ENCODE measurements around the gene NIN.

The NIN gene

DNA sequence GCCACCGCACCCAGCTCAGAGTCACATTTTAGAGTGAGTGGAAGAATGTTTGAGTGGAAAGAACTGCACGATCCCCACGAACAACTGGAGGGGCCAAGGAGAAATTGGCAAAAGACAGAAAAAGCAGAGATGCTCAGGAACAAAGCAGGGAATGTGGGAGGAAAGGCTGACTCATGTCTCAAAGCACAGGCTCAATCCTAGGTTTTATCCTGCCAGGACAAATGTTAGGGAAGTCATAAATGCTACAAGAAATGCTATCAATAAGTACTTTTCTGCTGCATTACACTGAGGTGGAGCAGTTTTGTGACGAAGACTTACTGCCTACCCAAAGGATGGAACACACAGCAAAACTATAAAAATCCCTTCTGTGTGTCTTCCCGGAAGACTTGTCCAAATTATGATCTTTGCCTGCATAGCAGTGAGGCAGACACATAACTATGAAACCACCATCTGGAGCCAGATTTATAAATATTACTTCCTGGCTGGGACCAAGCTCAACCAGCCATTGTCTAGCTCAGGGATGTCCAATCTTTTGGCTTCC is 26.7 kb downstream of the NIN start:
- H3K4me1 ChIP-seq (ENCODE audit: control insufficient read depth, insufficient read depth, low read length, unreplicated experiment), result peaks cover 39% of the 10 kb centered on the region
- H3K79me2 ChIP-seq (ENCODE audit: control insufficient read depth, insufficient read depth, low read length, unreplicated experiment), result no peaks in the 10 kb centered on the region
- H3K36me3 ChIP-seq (ENCODE audit: insufficient read depth, low read length), result no peaks in the 10 kb centered on the region; the same call in 1 of the 2 replicates

DNA sequence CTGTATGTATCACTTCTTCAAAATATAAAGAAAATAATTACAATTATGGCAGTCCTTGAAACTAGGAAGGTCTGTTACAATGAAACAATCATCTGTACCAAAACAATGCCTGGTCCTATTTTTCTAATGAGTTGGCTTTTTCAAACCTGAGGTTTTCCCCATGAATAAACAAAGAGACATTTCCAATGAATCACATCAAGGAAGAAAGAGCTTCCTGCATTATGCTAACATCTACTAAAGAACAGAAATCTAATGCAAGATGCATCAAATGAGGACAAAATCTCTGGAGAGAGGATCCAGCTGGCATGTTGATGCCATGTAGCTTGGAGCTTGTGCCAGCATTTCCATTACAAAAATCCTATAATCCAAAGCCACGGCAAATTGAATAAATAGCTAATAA is 29.3 kb downstream of the NIN start:
- Histone ChIP-seq H2AFZ (ENCODE audit: low read length, unreplicated experiment) (no peak overlapping the region), H3K4me1 (ENCODE audit: control insufficient read depth, insufficient read depth, low read length, unreplicated experiment) (peaks cover 39% of the 10 kb centered on the region), H3K4me3 (ENCODE audit: low read depth, low read length) (no peak overlapping the region), H3K79me2 (ENCODE audit: control insufficient read depth, insufficient read depth, low read length, unreplicated experiment) (no peaks in the 10 kb centered on the region), H3K36me3 (ENCODE audit: insufficient read depth, low read length) (no peaks in the 10 kb centered on the region; the same call in 1 of the 2 replicates), H3K27ac (ENCODE audit: low read depth, low read length) (peak overlapping the region; percentile 56), H3K27me3 (ENCODE audit: insufficient read depth, low read length) (no peaks in the 10 kb centered on the region)

More for the DNA sequence above, 26.7 kb downstream of the NIN start:
- H2AFZ ChIP-seq (ENCODE audit: low read length, unreplicated experiment), result no peak overlapping the region
- no peak overlapping the region for H3K4me3 ChIP-seq (ENCODE audit: low read depth, low read length)
- H3K27me3 ChIP-seq (ENCODE audit: insufficient read depth, low read length), result no peaks in the 10 kb centered on the region
- H3K27ac ChIP-seq (ENCODE audit: low read depth, low read length), result peak overlapping the region; percentile 19; the same call in 1 of the 2 replicates

DNA sequence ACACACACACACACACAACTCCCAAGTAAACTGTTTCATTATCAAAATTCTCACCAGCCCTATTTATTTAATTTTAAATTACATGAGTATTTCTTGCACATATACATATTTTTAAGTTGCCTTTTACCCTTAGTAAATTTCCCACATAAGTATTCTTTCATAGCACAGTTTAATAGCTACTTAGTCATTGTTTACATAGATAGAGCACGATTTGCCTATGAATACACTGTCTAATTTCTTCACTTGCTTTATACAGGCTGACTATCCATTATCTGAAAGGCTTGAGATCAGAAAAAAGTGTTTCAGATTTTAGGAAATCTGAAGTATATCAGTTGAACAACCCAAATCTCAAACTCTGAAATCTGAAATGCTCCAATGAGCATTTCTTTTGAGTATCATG is 30.9 kb downstream of the NIN start:
- H3K27me3 ChIP-seq (ENCODE audit: insufficient read depth, low read length), result no peaks in the 10 kb centered on the region
- H2AFZ ChIP-seq (ENCODE audit: low read length, unreplicated experiment), result no peak overlapping the region
- no peak overlapping the region for H3K4me3 ChIP-seq (ENCODE audit: low read depth, low read length)
- H3K36me3 ChIP-seq (ENCODE audit: insufficient read depth, low read length), result no peaks in the 10 kb centered on the region
- H3K79me2 ChIP-seq (ENCODE audit: control insufficient read depth, insufficient read depth, low read length, unreplicated experiment), result no peaks in the 10 kb centered on the region
- peak overlapping the region; percentile 17 for H3K27ac ChIP-seq (ENCODE audit: low read depth, low read length)
- H3K4me1 ChIP-seq (ENCODE audit: control insufficient read depth, insufficient read depth, low read length, unreplicated experiment), result peaks cover 39% of the 10 kb centered on the region

DNA sequence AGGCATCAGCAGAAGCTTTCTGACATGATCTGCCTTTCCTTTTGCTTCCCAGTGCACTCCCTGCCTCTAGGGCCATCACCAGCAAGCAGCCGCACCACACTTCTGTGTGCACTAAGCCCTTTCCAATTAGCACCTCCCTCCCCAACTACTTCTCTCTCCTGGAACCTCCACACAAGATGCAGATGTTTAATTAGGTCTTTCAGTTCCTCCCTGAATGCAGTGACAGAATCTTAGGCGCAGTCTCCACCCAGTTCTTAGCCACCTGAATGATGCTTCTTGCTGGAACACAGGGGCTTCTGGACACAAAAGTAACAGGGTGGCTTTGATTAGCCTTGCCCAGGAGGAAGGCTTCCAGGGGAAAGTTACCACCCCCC is 32.9 kb downstream of the NIN start:
- no peaks in the 10 kb centered on the region for H3K79me2 ChIP-seq (ENCODE audit: control insufficient read depth, insufficient read depth, low read length, unreplicated experiment)
- no peak overlapping the region for H2AFZ ChIP-seq (ENCODE audit: low read length, unreplicated experiment)
- no peak overlapping the region for H3K27ac ChIP-seq (ENCODE audit: low read depth, low read length)
- H3K4me1 ChIP-seq (ENCODE audit: control insufficient read depth, insufficient read depth, low read length, unreplicated experiment), result peaks cover 22% of the 10 kb centered on the region
- no peaks in the 10 kb centered on the region for H3K27me3 ChIP-seq (ENCODE audit: insufficient read depth, low read length)
- H3K36me3 ChIP-seq (ENCODE audit: insufficient read depth, low read length), result no peaks in the 10 kb centered on the region
- no peak overlapping the region for H3K4me3 ChIP-seq (ENCODE audit: low read depth, low read length)

DNA sequence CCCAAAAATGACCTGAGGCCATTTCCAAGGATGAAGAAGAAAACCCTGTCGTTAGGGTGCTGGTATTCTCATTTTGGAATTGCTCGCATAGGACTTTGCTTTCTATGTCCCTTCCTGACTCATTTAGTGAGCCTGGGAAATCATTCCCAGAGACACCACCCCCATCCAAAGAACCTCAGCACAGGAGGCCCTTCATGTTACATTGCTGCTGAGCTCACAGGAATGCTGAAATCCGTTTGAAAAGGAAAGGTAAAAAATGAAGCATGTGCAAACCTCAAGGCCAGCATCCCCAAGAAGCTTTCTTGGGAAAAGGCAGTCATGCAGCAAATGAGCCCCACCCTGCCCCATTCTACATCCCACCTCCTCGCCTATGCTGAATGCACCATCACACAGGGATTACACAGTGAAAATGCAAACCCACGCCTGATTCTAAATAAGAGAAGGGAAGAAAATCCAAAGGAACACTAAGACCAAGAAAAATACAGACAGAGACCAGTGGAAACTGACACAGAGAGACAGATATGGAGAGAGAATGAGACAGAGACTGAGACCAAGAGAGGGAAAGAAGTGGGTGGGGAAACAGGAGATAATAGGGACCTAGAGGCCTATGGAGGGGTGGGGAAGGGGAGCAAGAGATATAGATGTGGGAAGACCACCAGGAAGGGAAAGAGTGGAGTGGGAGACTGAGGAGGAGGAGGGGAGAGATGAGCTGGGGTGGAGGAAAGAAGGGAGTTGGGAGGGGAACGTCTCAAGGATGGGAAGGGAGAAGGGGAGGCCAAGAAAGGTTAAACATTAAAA is 33.5 kb downstream of the NIN start:
- H3K27ac ChIP-seq (ENCODE audit: low read depth, low read length), result no peak overlapping the region
- H3K79me2 ChIP-seq (ENCODE audit: control insufficient read depth, insufficient read depth, low read length, unreplicated experiment), result no peaks in the 10 kb centered on the region
- no peak overlapping the region for H2AFZ ChIP-seq (ENCODE audit: low read length, unreplicated experiment)
- H3K27me3 ChIP-seq (ENCODE audit: insufficient read depth, low read length), result no peaks in the 10 kb centered on the region
- no peak overlapping the region for H3K4me3 ChIP-seq (ENCODE audit: low read depth, low read length)
- no peaks in the 10 kb centered on the region for H3K36me3 ChIP-seq (ENCODE audit: insufficient read depth, low read length)
- peaks cover 20% of the 10 kb centered on the region for H3K4me1 ChIP-seq (ENCODE audit: control insufficient read depth, insufficient read depth, low read length, unreplicated experiment)

DNA sequence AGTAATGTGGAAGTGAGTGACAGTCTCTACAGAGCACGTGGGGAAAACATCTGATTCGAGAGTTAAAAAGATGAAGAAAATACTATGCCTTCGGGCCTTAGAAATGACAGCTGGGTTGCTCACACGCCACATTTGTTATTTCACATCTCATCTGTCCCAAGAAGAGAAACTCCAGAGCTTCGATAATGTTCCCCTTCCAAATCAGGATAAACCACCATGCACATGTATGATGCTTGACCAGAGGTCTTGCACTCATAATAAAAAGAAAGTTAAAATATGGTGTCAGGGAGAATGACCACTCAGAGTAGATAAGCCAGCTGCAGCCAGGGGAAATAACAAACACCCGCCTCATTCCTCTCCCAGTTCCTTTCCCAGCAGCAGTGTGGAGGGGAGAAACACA is 34.6 kb downstream of the NIN start:
- peaks cover 10% of the 10 kb centered on the region for H3K4me1 ChIP-seq (ENCODE audit: control insufficient read depth, insufficient read depth, low read length, unreplicated experiment)
- no peak overlapping the region for H3K4me3 ChIP-seq (ENCODE audit: low read depth, low read length)
- no peak overlapping the region for H3K27ac ChIP-seq (ENCODE audit: low read depth, low read length)
- H3K27me3 ChIP-seq (ENCODE audit: insufficient read depth, low read length), result no peaks in the 10 kb centered on the region
- H2AFZ ChIP-seq (ENCODE audit: low read length, unreplicated experiment), result no peak overlapping the region
- H3K36me3 ChIP-seq (ENCODE audit: insufficient read depth, low read length), result no peaks in the 10 kb centered on the region
- no peaks in the 10 kb centered on the region for H3K79me2 ChIP-seq (ENCODE audit: control insufficient read depth, insufficient read depth, low read length, unreplicated experiment)

DNA sequence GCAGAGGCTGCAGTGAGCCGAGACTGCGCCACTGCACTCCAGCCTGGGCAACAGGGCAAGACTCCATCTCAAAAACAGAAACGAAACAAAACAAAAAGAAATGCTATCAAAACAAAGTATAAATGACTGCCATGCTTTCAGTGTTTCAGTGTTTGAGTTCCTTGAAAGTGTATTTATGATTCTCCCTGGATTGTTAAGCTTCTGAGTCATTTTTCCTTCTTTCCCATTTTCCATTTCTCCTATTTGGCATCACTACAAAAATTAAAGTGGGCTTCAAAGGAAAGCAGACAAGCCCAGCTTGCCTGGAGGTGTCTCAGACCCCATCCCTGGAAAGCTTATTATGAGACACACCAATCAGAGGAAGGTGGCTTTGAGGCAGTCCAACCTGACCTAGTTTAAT is 35.1 kb downstream of the NIN start:
- H3K36me3 ChIP-seq (ENCODE audit: insufficient read depth, low read length), result no peaks in the 10 kb centered on the region
- H2AFZ ChIP-seq (ENCODE audit: low read length, unreplicated experiment), result no peak overlapping the region
- no peak overlapping the region for H3K27ac ChIP-seq (ENCODE audit: low read depth, low read length)
- peaks cover 7% of the 10 kb centered on the region for H3K4me1 ChIP-seq (ENCODE audit: control insufficient read depth, insufficient read depth, low read length, unreplicated experiment)
- no peaks in the 10 kb centered on the region for H3K79me2 ChIP-seq (ENCODE audit: control insufficient read depth, insufficient read depth, low read length, unreplicated experiment)
- no peak overlapping the region for H3K4me3 ChIP-seq (ENCODE audit: low read depth, low read length)
- H3K27me3 ChIP-seq (ENCODE audit: insufficient read depth, low read length), result no peaks in the 10 kb centered on the region

DNA sequence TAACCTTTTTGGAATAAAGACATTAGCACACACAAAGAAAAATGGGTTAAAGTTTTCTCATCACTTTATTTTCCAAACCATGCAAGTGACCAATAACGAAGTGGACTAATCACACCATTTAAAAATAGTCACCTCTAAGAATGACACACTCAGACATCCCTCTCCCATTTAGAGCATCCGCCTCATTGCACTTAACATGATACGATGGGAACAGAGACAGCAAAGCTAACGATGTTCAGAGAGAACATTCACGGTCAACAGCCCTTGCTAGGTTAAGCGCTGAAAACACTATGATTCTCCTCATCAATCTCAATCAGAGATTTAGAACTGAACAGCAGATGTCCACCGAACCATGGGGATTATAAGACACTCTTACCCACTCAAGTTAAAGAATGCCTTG is 35.8 kb downstream of the NIN start:
- Histone ChIP-seq H3K4me1 (ENCODE audit: control insufficient read depth, insufficient read depth, low read length, unreplicated experiment) (peaks cover 6% of the 10 kb centered on the region), H3K4me3 (ENCODE audit: low read depth, low read length) (no peak overlapping the region), H3K79me2 (ENCODE audit: control insufficient read depth, insufficient read depth, low read length, unreplicated experiment) (no peaks in the 10 kb centered on the region), H3K27me3 (ENCODE audit: insufficient read depth, low read length) (no peaks in the 10 kb centered on the region), H3K36me3 (ENCODE audit: insufficient read depth, low read length) (peaks cover 5% of the 10 kb centered on the region; the same call in 1 of the 2 replicates), H2AFZ (ENCODE audit: low read length, unreplicated experiment) (no peak overlapping the region), H3K27ac (ENCODE audit: low read depth, low read length) (no peak overlapping the region)

DNA sequence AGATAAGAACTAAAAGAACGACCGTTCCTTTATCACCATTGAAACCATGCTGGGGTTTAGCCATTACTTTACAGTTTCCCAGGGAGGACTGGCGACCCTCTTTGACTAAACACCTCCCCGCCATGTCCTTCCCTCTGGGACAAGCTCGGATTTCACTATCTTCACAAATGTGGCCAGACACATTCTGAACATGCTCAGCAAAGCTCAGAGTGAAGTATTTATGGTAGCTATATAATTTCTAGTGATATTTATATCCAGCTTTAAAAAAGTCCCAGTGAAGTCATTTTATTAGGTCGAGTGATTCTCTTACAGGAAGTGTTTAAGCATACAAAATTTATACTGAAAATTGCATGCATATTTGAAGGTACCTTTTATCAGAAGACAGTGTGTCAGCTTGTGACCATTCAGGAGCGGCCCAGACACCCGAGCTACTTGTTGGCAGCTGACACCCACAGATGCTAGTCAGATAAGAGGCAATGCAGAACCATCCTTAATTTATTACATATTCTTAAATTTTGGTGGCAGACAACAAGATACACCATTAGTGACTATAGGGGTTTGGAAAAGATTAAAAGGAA is 36.8 kb downstream of the NIN start:
- no peak overlapping the region for H2AFZ ChIP-seq (ENCODE audit: low read length, unreplicated experiment)
- H3K27ac ChIP-seq (ENCODE audit: low read depth, low read length), result no peak overlapping the region
- no peaks in the 10 kb centered on the region for H3K27me3 ChIP-seq (ENCODE audit: insufficient read depth, low read length)
- H3K79me2 ChIP-seq (ENCODE audit: control insufficient read depth, insufficient read depth, low read length, unreplicated experiment), result no peaks in the 10 kb centered on the region
- peaks cover 5% of the 10 kb centered on the region for H3K4me1 ChIP-seq (ENCODE audit: control insufficient read depth, insufficient read depth, low read length, unreplicated experiment)
- peaks cover 5% of the 10 kb centered on the region; the same call in 1 of the 2 replicates for H3K36me3 ChIP-seq (ENCODE audit: insufficient read depth, low read length)
- no peak overlapping the region for H3K4me3 ChIP-seq (ENCODE audit: low read depth, low read length)

DNA sequence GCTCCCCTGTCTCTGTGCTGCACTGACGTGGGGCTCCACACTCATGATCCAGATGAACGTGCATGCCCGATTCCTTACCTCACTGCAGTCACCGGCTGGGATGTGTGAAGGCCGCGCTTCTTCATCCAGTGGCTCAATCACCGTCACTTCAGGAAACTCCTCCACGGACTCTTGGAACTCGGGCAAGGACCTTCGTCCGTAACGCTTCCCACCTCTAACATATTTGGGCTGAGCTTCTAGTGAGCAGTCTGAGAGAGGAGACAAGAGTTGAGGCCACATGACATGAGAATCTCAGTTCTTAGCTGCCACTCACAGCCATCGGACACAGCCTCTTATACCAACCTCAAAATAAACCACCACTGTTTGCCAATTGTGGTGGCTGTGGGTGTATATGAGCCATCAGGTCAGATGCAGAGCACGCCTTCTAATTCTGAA is 38.3 kb downstream of the NIN start:
- Histone ChIP-seq H2AFZ (ENCODE audit: low read length, unreplicated experiment) (no peak overlapping the region), H3K4me3 (ENCODE audit: low read depth, low read length) (no peak overlapping the region), H3K27ac (ENCODE audit: low read depth, low read length) (no peak overlapping the region), H3K36me3 (ENCODE audit: insufficient read depth, low read length) (peaks cover 5% of the 10 kb centered on the region; the same call in 1 of the 2 replicates), H3K79me2 (ENCODE audit: control insufficient read depth, insufficient read depth, low read length, unreplicated experiment) (no peaks in the 10 kb centered on the region), H3K27me3 (ENCODE audit: insufficient read depth, low read length) (no peaks in the 10 kb centered on the region), H3K4me1 (ENCODE audit: control insufficient read depth, insufficient read depth, low read length, unreplicated experiment) (peaks cover 5% of the 10 kb centered on the region)

DNA sequence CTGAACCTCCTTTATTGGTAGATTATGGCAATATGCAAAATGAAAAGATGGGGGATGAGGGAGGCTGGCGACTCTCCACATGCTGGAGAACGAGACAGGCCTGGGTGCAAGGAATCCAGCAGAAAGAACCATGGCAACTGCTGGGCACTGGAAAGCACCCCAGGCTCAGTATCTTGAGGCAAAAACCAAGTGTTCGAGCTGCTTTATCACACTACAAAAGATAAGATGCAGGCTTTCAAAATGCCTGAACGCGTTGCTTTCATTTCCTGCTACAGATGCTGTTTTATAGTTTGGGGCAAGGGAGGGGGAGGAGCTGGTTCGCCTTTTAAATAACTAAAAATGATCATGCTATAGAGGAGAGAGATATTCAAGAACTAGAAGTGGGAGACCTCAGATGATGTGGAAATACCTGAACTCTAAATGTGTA is 38.9 kb downstream of the NIN start:
- H3K4me3 ChIP-seq (ENCODE audit: low read depth, low read length), result no peak overlapping the region
- H3K27me3 ChIP-seq (ENCODE audit: insufficient read depth, low read length), result no peaks in the 10 kb centered on the region
- peaks cover 5% of the 10 kb centered on the region; the same call in 1 of the 2 replicates for H3K36me3 ChIP-seq (ENCODE audit: insufficient read depth, low read length)
- no peak overlapping the region for H2AFZ ChIP-seq (ENCODE audit: low read length, unreplicated experiment)
- H3K27ac ChIP-seq (ENCODE audit: low read depth, low read length), result no peak overlapping the region
- peaks cover 5% of the 10 kb centered on the region for H3K4me1 ChIP-seq (ENCODE audit: control insufficient read depth, insufficient read depth, low read length, unreplicated experiment)
- no peaks in the 10 kb centered on the region for H3K79me2 ChIP-seq (ENCODE audit: control insufficient read depth, insufficient read depth, low read length, unreplicated experiment)

All from ACC112 (cell line).